ENCODE measurements around the gene OIP5.
"Not testable (repeated sequence)": the region's sequence is repeated elsewhere in the genome, so short reads cannot be mapped to it uniquely, and the experiment has no call there.

The OIP5 gene

GRCh38 chr15:41301587-41301986 is 30.8 kb downstream of the OIP5 start:
- no peak for DNase-seq (ENCODE audit: low read depth)

DNA sequence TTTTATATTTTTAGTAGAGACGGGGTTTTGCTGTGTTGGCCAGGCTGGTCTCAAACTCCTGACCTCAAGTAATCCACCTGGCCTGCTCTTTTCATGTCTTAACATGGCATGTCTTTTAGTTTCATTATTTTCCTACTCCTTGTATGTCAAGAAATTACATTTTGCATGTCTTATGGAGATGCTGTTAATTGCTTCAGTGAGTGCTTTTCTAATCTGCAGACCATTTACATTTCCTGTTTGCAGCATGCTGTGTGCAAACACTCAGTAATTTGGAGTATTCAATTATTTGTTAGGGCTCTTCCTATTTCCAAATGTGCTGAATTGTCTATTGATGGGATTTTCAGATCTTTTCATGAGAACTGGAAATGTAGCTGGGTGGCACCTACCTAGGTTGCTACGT is 31.3 kb downstream of the OIP5 start:
- DNase-seq (ENCODE audit: low read depth), result not testable (repeated sequence)

DNA sequence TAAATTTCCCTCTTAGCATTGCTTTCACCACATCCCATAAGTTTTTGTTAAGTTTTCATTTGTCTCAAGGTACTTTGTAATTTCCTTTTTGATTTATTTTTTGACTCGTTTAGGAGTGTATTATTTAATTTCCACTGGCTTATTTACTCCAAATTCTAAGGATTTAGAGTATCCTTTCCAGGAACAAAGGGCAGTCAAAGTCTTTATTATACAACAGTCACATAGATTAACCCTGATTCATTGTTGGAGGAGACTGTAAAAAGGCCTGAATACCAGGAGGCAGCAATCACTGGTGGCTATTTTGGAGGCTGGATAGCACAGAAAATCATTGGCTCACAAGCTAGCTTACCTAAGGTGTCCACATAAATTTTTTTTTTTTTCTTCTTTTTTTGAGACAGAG is 39.9 kb downstream of the OIP5 start:
- no peak for DNase-seq (ENCODE audit: low read depth)

- no peak for DNase-seq (ENCODE audit: low read depth)
Measured at GRCh38 chr15:41291065-41291631, 41.2 kb downstream of the OIP5 start.

GRCh38 chr15:41289953-41290352 is 42.4 kb downstream of the OIP5 start:
- no peak for DNase-seq (ENCODE audit: low read depth)

DNA sequence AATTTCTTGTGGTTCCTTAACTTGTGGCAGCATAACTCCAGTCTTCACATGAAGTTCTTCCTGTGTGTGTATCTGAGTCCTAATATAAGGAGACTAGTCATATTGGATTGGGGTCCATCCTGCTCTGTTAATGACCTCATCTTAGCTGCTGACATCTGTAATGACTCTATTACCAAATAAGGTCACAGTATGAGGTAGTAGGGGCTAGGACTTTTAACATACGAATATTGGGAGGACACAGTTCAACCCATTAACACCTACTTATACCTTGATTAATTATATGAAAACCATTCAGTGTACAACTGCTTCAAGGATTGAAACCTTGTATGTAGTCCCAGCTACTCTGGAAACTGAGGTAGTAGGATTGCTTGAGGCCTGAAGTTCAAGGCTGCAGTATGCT is 43.9 kb downstream of the OIP5 start:
- no peak for DNase-seq (ENCODE audit: low read depth)

- DNase-seq (ENCODE audit: low read depth), result peak; percentile 43
Measured at GRCh38 chr15:41286665-41287333, 45.6 kb downstream of the OIP5 start.

GRCh38 chr15:41285285-41285684 is 47.1 kb downstream of the OIP5 start:
- no peak for DNase-seq (ENCODE audit: low read depth)

- peak; percentile 16 for DNase-seq (ENCODE audit: low read depth)
Measured at GRCh38 chr15:41284427-41285177, 47.8 kb downstream of the OIP5 start.

DNA sequence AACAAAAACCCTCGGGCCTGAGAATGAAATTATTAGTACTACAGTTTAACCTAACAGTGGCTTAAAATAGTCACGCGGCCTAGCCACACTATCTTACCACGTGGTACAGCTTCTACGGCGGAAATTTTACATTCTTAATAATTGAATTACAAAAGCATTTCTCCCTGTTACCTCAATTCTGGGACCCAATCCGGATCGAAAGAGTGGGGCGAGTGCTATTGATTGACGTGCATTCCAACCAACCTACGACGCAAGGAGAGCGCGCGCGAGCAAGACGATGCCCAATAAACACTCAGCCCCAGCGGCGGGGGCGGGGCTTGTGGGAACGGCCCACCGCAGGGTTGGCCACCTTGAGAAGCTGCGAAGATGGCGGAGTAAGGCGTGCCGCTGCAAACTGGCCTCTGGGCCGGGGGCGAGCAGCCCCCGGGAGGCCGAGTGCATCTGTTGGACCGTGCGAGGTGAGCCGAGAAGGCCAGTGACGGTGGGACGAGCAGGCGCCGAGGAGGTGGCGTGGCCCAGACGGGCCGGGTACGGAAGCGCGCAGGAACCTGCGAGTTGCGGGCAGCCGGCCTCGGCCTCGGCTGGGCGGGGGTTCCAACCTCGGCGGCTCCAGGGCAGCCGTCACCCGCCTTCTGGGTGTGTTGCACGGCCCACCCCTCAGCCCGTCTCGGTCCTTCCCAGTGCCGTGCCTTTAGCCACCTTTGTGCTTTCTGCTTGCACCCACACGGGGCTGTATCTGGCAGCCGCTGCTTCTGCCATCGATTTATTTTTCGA is 48.6 kb downstream of the OIP5 start:
- peak; percentile 99 for DNase-seq (ENCODE audit: low read depth)

- DNase-seq (ENCODE audit: low read depth), result not testable (repeated sequence)
Measured at GRCh38 chr15:41282980-41283652, 49.3 kb downstream of the OIP5 start.

- DNase-seq (ENCODE audit: low read depth), result not testable (repeated sequence)
Measured at GRCh38 chr15:41282436-41282835, 50.0 kb downstream of the OIP5 start.

- DNase-seq (ENCODE audit: low read depth), result peak; percentile 92
Measured at GRCh38 chr15:41281236-41281635, 51.2 kb downstream of the OIP5 start.

DNA sequence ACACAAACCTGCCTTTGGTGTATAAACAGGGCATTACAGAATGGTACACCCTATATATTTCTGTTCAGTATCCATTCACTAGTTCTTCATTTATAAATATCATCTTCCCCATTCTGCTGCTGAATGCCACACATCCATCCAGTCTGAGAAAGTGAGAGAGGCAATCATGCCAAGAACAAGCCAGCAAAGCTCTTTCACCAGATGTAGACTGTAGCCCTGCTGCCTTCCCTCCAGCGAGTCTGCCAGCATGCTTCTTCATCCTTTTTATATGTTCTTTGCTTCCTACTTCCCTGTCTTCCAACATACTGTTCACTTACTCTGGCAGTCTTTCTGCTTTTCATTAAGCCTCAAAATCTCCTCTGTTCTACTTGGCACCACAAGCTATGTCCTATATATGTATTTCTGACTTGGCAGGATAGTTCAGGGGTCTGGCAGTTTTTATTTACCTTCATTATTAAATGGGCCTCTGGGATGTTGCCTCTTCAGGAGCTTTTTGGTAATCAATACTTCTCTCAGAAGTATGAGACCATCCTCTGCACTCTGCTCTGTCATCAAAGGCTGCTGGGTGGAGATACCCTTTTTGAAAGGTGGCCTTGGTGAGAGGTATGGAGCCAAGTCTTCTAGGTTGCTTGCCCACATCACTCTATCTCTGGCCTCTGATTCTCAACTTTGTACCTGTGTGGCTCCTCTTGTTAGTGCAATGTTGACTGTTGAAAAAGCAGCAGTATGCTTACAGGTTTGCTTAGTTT is 52.7 kb downstream of the OIP5 start:
- no peak for DNase-seq (ENCODE audit: low read depth)

DNA sequence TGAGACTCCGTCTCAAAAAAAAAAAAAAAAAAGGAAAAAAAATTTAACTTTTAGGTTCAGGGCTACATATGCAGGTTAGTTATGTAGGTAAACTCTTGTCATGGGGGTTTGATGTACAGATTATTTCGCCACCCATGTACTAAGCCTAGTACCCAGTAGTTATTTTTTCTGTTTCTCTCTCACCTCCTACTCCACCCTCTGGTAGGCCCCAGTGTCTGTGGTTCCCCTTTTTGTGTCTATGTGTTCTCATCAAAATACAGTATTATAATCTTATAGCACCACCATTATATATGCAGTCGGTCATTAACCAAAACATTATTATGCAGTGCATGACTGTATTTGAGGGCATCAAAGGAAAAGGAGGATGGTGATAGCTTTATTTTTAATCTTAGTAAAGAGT is 54.1 kb downstream of the OIP5 start:
- no peak for DNase-seq (ENCODE audit: low read depth)

DNA sequence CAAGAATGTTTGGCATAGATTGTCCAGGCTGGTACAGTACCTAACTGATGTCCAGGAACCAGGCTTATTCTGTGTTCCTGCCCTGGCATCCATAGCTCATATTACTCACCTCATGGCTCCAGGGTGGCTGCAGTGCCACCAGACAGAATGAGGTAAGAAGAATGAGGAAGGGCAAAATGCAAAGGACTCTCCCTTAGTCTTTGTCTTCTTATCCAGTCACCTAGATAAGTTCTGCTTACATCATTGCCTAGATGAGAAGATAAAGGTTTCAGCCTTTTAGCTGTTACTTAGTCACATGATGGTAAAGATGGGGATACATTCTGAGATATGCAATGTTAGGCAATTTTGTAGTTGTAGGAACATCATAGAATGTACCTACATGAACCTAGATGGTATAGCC is 55.6 kb downstream of the OIP5 start:
- DNase-seq (ENCODE audit: low read depth), result no peak

DNA sequence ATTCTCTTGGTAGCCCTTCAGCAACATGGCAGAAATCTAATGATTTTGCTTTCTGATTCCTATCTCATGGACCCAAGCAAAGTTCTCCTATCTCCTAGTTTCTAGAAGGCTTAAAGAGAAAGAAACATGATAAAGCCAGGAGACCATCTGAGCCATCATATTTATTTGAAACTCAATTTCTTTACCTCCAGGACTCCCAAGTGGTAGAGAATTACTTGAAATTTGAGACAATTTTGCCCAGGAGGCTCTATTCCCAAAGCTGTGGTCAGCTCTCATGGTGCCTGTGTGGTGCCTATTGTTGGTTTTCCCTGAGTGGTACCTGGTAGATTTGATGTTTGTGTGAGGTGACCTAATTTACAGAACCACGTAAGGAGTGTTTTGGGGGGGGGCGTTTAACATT is 62.5 kb downstream of the OIP5 start:
- no peak for DNase-seq (ENCODE audit: low read depth)

GRCh38 chr15:41263891-41264351 is 68.5 kb downstream of the OIP5 start:
- DNase-seq (ENCODE audit: low read depth), result peak; percentile 84

- no peak for DNase-seq (ENCODE audit: low read depth)
Measured at GRCh38 chr15:41262571-41262970, 69.8 kb downstream of the OIP5 start.

DNA sequence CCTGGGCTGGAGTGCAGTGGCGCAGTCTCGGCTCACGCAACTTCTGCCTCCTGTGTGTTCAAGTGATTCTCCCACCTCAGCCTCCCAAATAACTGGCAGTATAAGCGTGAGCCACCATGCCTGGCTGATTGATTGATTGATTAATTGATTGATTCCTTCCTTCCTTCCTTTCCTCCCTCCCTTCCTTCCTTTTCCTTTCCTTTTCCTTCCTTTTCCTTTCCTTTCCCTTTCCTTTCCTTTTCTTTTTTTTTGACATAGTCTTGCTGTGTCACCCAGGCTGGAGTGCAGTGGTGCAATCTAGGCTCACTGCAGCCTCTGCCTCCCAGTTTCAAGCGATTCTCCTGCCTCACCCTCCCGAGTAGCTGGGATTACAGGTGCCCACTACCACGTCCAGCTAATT is 71.5 kb downstream of the OIP5 start:
- not testable (repeated sequence) for DNase-seq (ENCODE audit: low read depth)

- no peak for DNase-seq (ENCODE audit: low read depth)
Measured at GRCh38 chr15:41259546-41260189, 72.7 kb downstream of the OIP5 start.

All from iris pigment epithelial cell (primary cell).